H9 (cell line): ENCODE results near the gene PAPOLA. TPM values are rescaled to one million over a fixed set of nuclear protein-coding genes. Genes with fewer than 3 reads are reported as not detected.

Experiments used
- DNase-seq: peaks from one replicate; pipeline ENCODE4 v3.0.0-alpha.2; 2017
- H2AFZ ChIP-seq: one replicate; pipeline ENCODE4 v1.6.1; 2013; ENCODE audit warnings: mild to moderate bottlenecking, low read length, control low read depth, moderate library complexity
- H2AK5ac ChIP-seq: 2 replicates; pipeline ENCODE4 v1.6.1; 2013; ENCODE audit warnings: low read length, control low read depth, mixed read lengths; ENCODE audit not compliant: insufficient read length
- H2BK120ac ChIP-seq: one replicate; pipeline ENCODE4 v1.6.1; 2013; ENCODE audit warnings: low read depth, mild to moderate bottlenecking, low read length, control low read depth, inconsistent platforms; ENCODE audit not compliant: poor library complexity, severe bottlenecking
- H2BK12ac ChIP-seq: 2 replicates; pipeline ENCODE4 v1.6.1; 2013; ENCODE audit warnings: low read length, control low read depth, mixed read lengths, low read depth; ENCODE audit not compliant: insufficient read length
- H2BK15ac ChIP-seq: 2 replicates; pipeline ENCODE4 v1.6.1; 2013; ENCODE audit warnings: low read depth, low read length, control low read depth
- H2BK20ac ChIP-seq: one replicate; pipeline ENCODE4 v1.6.1; 2013; ENCODE audit warnings: low read depth, mild to moderate bottlenecking, low read length, control low read depth, inconsistent platforms; ENCODE audit not compliant: poor library complexity, severe bottlenecking
- H2BK5ac ChIP-seq: 2 replicates; pipeline ENCODE4 v1.6.1; 2013; ENCODE audit warnings: low read length, control low read depth, mixed read lengths; ENCODE audit not compliant: insufficient read length
- H3K14ac ChIP-seq: 2 replicates; pipeline ENCODE4 v1.6.1; 2013; ENCODE audit warnings: low read length, control low read depth; ENCODE audit not compliant: insufficient read depth
- H3K18ac ChIP-seq: 2 replicates; pipeline ENCODE4 v1.6.1; 2013; ENCODE audit warnings: low read depth, mild to moderate bottlenecking, mixed read lengths, low read length, control low read depth; ENCODE audit not compliant: insufficient read length
- H3K23ac ChIP-seq: 2 replicates; pipeline ENCODE4 v1.6.1; 2013; ENCODE audit warnings: low read length, control low read depth, mixed read lengths, low read depth; ENCODE audit not compliant: insufficient read length
- H3K23me2 ChIP-seq: 2 replicates; pipeline ENCODE4 v1.6.1; 2013; ENCODE audit warnings: low read depth, mild to moderate bottlenecking, mixed read lengths, low read length, control low read depth; ENCODE audit not compliant: insufficient read length, poor library complexity, severe bottlenecking
- H3K27ac ChIP-seq: 2 replicates; pipeline ENCODE4 v1.5.1; 2013; ENCODE audit warnings: low read length, control low read depth, mixed read lengths, low read depth; ENCODE audit not compliant: insufficient read length
- H3K27me3 ChIP-seq: 2 replicates; pipeline ENCODE4 v1.6.1; 2013; ENCODE audit warnings: low read length, control low read depth, inconsistent platforms; ENCODE audit not compliant: insufficient read depth
- H3K4ac ChIP-seq: 2 replicates; pipeline ENCODE4 v1.6.1; 2013; ENCODE audit warnings: low read depth, mild to moderate bottlenecking, control low read depth, inconsistent platforms, low read length, moderate library complexity
- H3K4me1 ChIP-seq: 2 replicates; pipeline ENCODE4 v1.6.1; 2013; ENCODE audit warnings: low read length, control low read depth, inconsistent platforms; ENCODE audit not compliant: insufficient read depth
- H3K4me2 ChIP-seq: 2 replicates; pipeline ENCODE4 v1.6.1; 2013; ENCODE audit warnings: low read length, control low read depth, mixed read lengths; ENCODE audit not compliant: insufficient read length, insufficient read depth
- H3K56ac ChIP-seq: 2 replicates; pipeline ENCODE4 v1.6.1; 2013; ENCODE audit warnings: low read depth, mild to moderate bottlenecking, mixed read lengths, low read length, control low read depth; ENCODE audit not compliant: insufficient read length
- H3K79me1 ChIP-seq: 2 replicates; pipeline ENCODE4 v1.6.1; 2013; ENCODE audit warnings: low read depth, mild to moderate bottlenecking, moderate library complexity, low read length, control low read depth, inconsistent platforms; ENCODE audit not compliant: insufficient read depth, poor library complexity, severe bottlenecking
- H3K79me2 ChIP-seq: 2 replicates; pipeline ENCODE4 v1.6.1; 2013; ENCODE audit warnings: low read length, control low read depth, inconsistent platforms; ENCODE audit not compliant: insufficient read depth
- H3K9ac ChIP-seq: 2 replicates; pipeline ENCODE4 v1.6.1; 2013; ENCODE audit warnings: low read length, control low read depth, mixed read lengths; ENCODE audit not compliant: insufficient read length; ENCODE audit errors: extremely low read depth
- H3K9me3 ChIP-seq: one replicate; pipeline ENCODE4 v1.6.1; 2013; ENCODE audit warnings: low read depth, low read length, inconsistent platforms; ENCODE audit not compliant: control insufficient read depth
- H3T11ph ChIP-seq: one replicate; pipeline ENCODE4 v1.6.1; 2013; ENCODE audit warnings: mild to moderate bottlenecking, low read length, control low read depth, inconsistent platforms
- H4K20me1 ChIP-seq: one replicate; pipeline ENCODE4 v1.6.1; 2013; ENCODE audit not compliant: control insufficient read depth, insufficient read length, insufficient read depth
- H4K5ac ChIP-seq: 2 replicates; pipeline ENCODE4 v1.6.1; 2013; ENCODE audit warnings: low read depth, mild to moderate bottlenecking, mixed read lengths, low read length, control low read depth; ENCODE audit not compliant: insufficient read length
- H4K8ac ChIP-seq: replicated peaks from 2 replicates; pipeline ENCODE4 v1.6.1; 2013; ENCODE audit warnings: low read length, control low read depth, mixed read lengths, low read depth; ENCODE audit not compliant: insufficient read length
- H4K91ac ChIP-seq: 2 replicates; pipeline ENCODE4 v1.6.1; 2013; ENCODE audit warnings: low read depth, mild to moderate bottlenecking, moderate library complexity, mixed read lengths, low read length, control low read depth; ENCODE audit not compliant: insufficient read length
- H3K27ac Mint-ChIP-seq, 3 experiments: 2 replicates in 2 of 3; 3 replicates in 1 of 3; pipeline ENCODE4 v1.8.0; 2020 to 2021; ENCODE audit warnings: mixed read lengths in 3 of 3, mild to moderate bottlenecking in 1 of 3, moderate library complexity in 1 of 3
- H3K27me3 Mint-ChIP-seq: 2 replicates; pipeline ENCODE4 v1.8.0; 2021; ENCODE audit warnings: low read depth, mild to moderate bottlenecking, moderate library complexity, mixed read lengths
- H3K36me3 Mint-ChIP-seq, 3 experiments: 2 replicates in 2 of 3; 3 replicates in 1 of 3; pipeline ENCODE4 v1.8.0; 2020 to 2021; ENCODE audit warnings: low read depth in 3 of 3, mixed read lengths in 3 of 3; ENCODE audit not compliant: insufficient read depth in 1 of 3
- H3K4me1 Mint-ChIP-seq, 2 experiments: 2 replicates each; pipeline ENCODE4 v1.8.0; 2020; ENCODE audit warnings: mixed read lengths in 2 of 2
- H3K4me3 Mint-ChIP-seq, 2 experiments: 2 replicates in 1 of 2; 3 replicates in 1 of 2; pipeline ENCODE4 v1.8.0; 2020 to 2021; ENCODE audit warnings: mild to moderate bottlenecking in 2 of 2, mixed read lengths in 2 of 2, moderate library complexity in 1 of 2
- H3K9me3 Mint-ChIP-seq, 2 experiments: 2 replicates in 1 of 2; 3 replicates in 1 of 2; pipeline ENCODE4 v1.8.0; 2020; ENCODE audit warnings: mild to moderate bottlenecking in 2 of 2, mixed read lengths in 2 of 2, moderate library complexity in 1 of 2
- WGBS: extraction: QIAGEN DNeasy Blood & Tissue Kit; methylation state at CpG from one replicate; pipeline ENCODE4 v1.1.7; 2013; ENCODE audit warnings: missing lambda C conversion rate, low lambda C conversion rate, mixed read lengths; ENCODE audit not compliant: insufficient read length; ENCODE audit errors: extremely low coverage; 5-methylcytosine and 5-hydroxymethylcytosine counted together
- total RNA-seq: library from RNA; stranded (reverse); gene quantifications from 2 replicates; pipeline ENCODE4 v1.2.1, GENCODE V29; 2021
- TF ChIP-seq, protein P1 (sequence below): fragments of 200-600 bp; sonication (generic); conservative IDR thresholded peaks from 3 replicates; pipeline ENCODE4 v1.8.0; 2021; ENCODE audit warnings: antibody characterized with exemption, mild to moderate bottlenecking

Gene PAPOLA
- total RNA-seq, 1 experiment from 2014 or later = 188 TPM

- Histone ChIP-seq H3K18ac (no peak overlapping the region), H3K14ac (no peak overlapping the region), H2AK5ac (no peak overlapping the region), H3K4me1 (no peaks in the 10 kb centered on the region), H3K9ac (no peak overlapping the region), H4K5ac (no peak overlapping the region), H2BK120ac (no peak overlapping the region), H2BK20ac (no peak overlapping the region), H3K4ac (no peak overlapping the region), H4K20me1 (no peaks in the 10 kb centered on the region), H3K56ac (no peak overlapping the region), H2AFZ (no peak overlapping the region), H2BK15ac (no peak overlapping the region), H3K79me2 (no peaks in the 10 kb centered on the region; the same call in 1 of the 2 replicates), H2BK12ac (no peak overlapping the region), H2BK5ac (no peak overlapping the region), H3K79me1 (peaks cover 8% of the 10 kb centered on the region), H3K27me3 (no peaks in the 10 kb centered on the region), H3K23me2 (no peaks in the 10 kb centered on the region), H3K4me2 (no peak overlapping the region), H3K27ac (no peak overlapping the region), H4K91ac (no peak overlapping the region), H3T11ph (no peak overlapping the region), H4K8ac (no peak overlapping the region), H3K23ac (no peak overlapping the region), H3K9me3 (no peaks in the 10 kb centered on the region)
- TF ChIP-seq, protein P1, sequence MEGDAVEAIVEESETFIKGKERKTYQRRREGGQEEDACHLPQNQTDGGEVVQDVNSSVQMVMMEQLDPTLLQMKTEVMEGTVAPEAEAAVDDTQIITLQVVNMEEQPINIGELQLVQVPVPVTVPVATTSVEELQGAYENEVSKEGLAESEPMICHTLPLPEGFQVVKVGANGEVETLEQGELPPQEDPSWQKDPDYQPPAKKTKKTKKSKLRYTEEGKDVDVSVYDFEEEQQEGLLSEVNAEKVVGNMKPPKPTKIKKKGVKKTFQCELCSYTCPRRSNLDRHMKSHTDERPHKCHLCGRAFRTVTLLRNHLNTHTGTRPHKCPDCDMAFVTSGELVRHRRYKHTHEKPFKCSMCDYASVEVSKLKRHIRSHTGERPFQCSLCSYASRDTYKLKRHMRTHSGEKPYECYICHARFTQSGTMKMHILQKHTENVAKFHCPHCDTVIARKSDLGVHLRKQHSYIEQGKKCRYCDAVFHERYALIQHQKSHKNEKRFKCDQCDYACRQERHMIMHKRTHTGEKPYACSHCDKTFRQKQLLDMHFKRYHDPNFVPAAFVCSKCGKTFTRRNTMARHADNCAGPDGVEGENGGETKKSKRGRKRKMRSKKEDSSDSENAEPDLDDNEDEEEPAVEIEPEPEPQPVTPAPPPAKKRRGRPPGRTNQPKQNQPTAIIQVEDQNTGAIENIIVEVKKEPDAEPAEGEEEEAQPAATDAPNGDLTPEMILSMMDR = no peak
- no peaks in the 10 kb centered on the region for H3K4me1 Mint-ChIP-seq
- no CpG with 5 or more reads among the region's 5 CpGs for WGBS
- H3K9me3 Mint-ChIP-seq = no peaks in the 10 kb centered on the region
- H3K27ac Mint-ChIP-seq = no peak overlapping the region
- H3K4me3 Mint-ChIP-seq = no peak overlapping the region
- H3K36me3 Mint-ChIP-seq = peaks cover 22 to 66% (median 53%) of the 10 kb centered on the region in 3 experiments; a peak in 6 of 7 replicates
- H3K27me3 Mint-ChIP-seq = no peaks in the 10 kb centered on the region
- DNase-seq = no peak
Observed at GRCh38 chr14:96525452-96525851, 23.3 kb downstream of the PAPOLA start.
